Activated T-helper 9 cell treated with anti-CD3 and anti-CD28 coated beads, Interleukin-2, amount 50 U/mL, for 16 hours (primary cell): ENCODE data around the gene SMOC2.

Experiments
- DNase-seq: peaks from one replicate; pipeline ENCODE4 v3.0.0-alpha.2; 2020; ENCODE audit warnings: low read depth

The SMOC2 gene

DNA sequence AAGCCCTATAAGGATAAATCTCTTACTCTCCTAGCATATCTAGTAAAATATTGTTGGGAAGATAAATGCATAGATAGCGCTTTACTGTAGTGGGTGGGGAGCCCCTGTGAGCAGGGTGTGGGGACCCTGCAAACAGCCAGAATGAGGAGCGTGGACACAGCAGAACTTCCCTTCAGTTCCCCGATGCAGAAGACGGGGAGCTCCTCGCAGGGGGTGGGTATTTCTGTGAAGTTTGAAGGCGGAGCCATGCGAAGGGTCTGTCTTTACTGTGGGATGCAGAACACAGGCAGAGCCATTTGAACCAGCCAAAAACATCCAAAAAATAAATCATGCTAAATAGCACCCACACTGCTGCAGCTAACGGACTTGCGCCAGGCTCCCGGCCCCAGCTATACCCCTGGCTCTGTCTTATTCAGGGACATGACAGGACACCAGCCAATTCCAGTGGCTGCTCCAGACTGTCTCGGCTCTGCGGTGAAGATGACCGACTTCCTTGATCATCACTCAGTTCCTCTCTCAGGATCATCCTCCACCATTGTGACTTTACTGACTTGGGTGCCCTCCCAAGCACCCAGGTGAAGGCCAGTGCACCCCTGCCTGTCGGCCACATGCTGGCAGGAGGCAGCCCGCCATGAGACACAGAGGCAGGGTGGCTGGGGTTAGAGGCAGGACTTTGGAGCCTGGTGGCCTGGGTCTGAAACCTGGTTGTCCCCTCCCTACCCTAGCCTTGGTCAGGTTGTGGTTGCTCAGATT lies 134.5 kb downstream of the SMOC2 start:
- no peak for DNase-seq

DNA sequence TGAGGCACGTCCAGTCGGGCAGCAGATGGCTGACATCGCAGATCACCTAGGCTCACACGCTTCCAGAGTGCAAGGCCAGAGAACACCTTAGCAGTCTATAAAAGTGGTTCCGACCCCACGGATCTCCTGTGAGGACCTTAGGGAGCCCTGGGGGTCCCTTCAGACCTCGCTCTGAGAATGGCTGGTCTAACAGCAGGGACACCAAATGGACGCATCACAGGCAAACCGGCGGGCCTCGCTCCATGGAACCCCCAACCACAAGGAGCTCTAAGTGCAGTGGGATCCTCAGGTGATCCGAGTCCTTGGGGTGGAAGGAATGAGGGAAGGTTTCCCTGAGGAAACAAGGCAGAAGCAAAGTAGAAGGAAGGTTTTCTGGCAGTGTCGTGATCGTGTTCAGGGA lies 135.4 kb downstream of the SMOC2 start:
- DNase-seq = no peak

- no peak for DNase-seq
Observed at GRCh38 chr6:168577496-168577895, 136.5 kb downstream of the SMOC2 start.

DNA sequence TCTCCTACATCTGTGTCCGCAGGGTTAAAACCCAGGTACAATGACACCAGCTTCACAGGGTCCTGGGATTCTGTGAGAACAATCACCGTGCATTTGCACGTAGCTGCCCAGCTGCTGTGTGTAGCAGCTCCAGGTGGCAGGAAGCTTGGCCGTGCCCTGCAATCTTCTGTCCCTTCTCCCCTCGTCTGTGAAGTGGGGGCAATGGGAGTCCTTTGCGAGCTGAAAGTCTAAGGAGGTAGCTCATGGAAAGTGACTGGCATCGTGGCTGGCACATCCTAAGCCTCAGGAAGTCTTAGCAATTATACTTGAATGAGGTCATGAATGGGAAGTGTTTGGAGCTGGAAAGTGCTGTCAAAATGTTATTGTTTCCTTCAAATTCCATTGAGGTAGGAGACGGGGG lies 137.1 kb downstream of the SMOC2 start:
- DNase-seq = no peak

GRCh38 chr6:168581236-168581635 lies 140.3 kb downstream of the SMOC2 start:
- DNase-seq = no peak

DNA sequence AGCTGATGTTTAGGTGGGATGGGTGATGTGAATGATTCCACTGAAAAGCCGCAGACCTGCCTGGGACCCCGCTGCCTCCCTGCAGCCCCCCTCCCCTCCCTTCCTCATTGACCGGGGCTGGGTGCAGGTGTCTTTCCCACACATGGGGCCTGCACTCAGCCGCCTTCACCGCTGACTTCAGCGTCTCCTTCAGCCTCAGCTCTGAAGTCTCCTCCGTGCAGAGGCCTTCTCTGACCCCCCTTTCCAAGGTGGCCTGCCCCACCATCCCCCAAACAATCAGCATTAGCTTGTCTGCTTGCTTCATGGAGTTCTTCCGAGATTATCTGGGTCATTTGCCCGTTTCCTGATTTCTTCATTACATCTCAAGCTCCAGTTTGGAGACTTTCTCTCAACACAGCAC lies 140.7 kb downstream of the SMOC2 start:
- no peak for DNase-seq

GRCh38 chr6:168582571-168582981 lies 141.6 kb downstream of the SMOC2 start:
- no peak for DNase-seq

- no peak for DNase-seq
Observed at GRCh38 chr6:168583126-168583525, 142.1 kb downstream of the SMOC2 start.

DNA sequence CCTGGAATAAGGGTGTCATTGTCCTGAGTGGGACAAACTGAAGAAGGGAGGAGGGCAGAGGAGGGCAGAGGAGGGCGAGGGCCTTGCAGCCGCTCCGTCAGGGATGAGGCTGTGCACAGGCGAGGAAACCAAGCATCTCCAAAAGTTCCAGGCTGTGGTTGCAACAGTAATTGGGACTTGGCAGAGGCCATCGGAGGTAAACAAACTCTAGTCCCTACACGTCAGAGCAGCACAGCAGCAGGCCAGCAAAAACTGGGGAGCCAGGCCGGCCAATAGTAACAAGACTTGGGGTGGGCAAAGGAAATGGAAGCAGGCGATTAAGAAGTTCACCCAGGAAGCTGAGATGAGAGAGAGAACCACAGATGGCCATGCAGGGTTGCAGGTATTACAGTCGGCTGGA lies 142.8 kb downstream of the SMOC2 start:
- DNase-seq = no peak

DNA sequence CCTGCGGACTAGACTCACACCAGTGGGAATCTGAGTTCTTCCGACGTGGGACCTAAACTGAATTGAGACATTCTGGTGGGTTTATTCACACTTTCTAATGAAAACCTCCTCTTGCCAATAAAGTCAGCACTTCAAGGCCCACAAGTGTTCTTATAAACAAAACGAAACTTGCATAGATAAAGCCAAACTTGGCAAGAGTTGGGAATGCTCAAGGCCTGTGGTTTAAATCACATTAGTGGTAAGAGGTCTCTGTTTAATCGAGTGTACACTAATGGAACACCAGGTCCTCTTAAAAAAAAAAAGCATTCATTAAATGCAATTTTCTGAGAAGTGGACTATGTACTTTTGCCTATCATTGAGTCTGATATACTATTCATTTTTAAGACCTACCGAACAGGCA lies 143.3 kb downstream of the SMOC2 start:
- DNase-seq = no peak

GRCh38 chr6:168584671-168585070 lies 143.7 kb downstream of the SMOC2 start:
- DNase-seq = no peak

- no peak for DNase-seq
Observed at GRCh38 chr6:168585441-168585840, 144.5 kb downstream of the SMOC2 start.

DNA sequence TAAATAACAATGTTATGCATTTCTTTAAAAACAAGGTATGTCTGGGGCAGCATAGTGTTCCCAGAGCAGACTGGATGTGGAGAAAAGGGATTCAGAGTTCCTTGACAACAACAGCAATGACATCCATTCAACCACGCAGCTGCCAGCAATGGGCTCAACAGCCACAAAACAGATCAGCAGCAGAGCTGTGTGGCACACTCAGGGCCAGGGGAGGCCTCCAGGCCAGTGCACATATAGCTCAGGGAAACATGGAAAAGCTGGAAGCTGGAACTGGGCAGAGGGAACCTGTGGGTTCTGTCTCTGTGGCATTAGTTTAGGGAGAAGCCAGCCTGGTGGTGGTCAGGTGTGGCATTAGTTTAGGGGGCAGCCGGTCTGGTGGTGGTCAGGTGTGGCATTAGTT lies 148.3 kb downstream of the SMOC2 start:
- no peak for DNase-seq

GRCh38 chr6:168590406-168590805 lies 149.4 kb downstream of the SMOC2 start:
- DNase-seq = no peak

GRCh38 chr6:168596344-168596743 lies 155.4 kb downstream of the SMOC2 start:
- DNase-seq = no peak

DNA sequence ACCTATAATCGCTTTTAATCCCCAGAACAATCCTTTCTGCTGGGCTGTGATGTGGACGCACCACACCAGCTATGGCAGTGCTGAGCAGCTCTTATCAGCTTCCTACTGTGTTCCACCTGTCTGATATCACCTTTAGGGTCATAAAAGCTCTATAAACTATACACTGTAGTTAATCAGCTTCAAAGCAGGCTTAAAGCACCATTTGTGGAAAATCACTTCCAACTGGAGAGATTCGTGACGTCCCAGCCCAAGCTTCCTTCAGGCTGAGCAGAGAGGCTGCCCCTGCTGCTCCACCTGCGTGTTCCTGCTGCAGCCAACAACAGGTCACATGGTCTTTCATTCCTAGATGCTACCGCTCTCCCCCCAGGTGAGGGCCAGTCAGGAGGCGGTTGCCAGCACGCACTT lies 156.5 kb downstream of the SMOC2 start:
- no peak for DNase-seq

DNA sequence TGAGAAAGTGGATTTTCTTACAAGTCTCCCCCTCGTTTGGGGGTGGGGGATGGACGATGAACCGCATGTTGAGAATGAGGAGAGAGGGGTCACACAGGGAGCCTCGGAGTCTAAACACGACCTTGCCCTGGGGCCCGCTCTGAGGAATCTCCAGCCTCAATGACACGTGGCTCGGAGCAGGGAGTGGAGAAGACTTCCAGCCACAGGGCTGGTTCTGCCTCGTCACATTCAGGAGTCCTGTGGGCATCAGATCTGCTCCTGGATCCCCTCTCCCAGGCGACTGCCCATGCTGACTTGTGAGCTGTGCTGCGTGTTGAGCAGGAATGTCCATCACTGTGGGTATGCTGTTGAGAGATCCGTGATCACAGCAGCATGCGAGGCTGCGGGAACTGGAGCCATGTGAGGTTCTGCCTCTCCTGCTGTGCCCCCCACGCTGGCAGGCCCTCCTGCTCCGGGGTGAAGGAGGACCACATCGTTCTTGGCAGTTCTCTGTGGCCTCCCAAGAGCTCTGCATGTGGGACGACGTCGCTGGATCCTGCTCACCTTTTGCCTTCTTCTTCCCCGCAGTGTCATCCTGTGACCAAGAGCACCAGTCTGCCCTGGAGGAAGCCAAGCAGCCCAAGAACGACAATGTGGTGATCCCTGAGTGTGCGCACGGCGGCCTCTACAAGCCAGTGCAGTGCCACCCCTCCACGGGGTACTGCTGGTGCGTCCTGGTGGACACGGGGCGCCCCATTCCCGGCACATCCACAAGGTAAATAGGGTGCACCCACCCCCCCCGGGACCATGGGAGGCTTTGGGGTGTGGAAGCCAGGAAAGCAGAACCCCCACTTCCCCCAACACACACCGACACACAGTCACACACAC lies 157.5 kb downstream of the SMOC2 start:
- no peak for DNase-seq

DNA sequence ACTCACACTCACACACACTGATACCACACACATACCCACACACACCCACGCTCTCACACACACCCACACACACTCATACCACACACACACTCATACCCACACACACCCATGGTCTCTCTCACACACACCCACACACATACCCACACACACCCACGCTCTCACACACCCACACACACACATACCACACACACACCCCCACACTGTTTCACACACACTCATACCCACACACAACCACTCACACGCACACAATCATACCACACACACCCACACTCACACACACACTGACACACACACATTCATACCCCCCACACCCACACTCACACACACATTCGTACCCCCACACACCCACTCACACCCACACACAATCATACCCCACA lies 158.1 kb downstream of the SMOC2 start:
- no peak for DNase-seq

GRCh38 chr6:168599769-168600330 lies 158.9 kb downstream of the SMOC2 start:
- no peak for DNase-seq

- no peak for DNase-seq
Observed at GRCh38 chr6:168600381-168600780, 159.4 kb downstream of the SMOC2 start.

GRCh38 chr6:168601111-168601510 lies 160.1 kb downstream of the SMOC2 start:
- no peak for DNase-seq

GRCh38 chr6:168601546-168601945 lies 160.6 kb downstream of the SMOC2 start:
- DNase-seq = no peak

- no peak for DNase-seq
Observed at GRCh38 chr6:168602576-168602975, 161.6 kb downstream of the SMOC2 start.
